Hippocampal formation (tissue), 2 donors: ENCODE results near the gene SLC2A1.
"Not testable (repeated sequence)": the region's sequence is repeated elsewhere in the genome, so short reads cannot be mapped to it uniquely, and the experiment has no call there.

Source experiments
- DNase-seq, 2 donors: peaks; one replicate each; lab custom pipeline; 2025; lab: John Stamatoyannopoulos, UW

Gene SLC2A1

DNA sequence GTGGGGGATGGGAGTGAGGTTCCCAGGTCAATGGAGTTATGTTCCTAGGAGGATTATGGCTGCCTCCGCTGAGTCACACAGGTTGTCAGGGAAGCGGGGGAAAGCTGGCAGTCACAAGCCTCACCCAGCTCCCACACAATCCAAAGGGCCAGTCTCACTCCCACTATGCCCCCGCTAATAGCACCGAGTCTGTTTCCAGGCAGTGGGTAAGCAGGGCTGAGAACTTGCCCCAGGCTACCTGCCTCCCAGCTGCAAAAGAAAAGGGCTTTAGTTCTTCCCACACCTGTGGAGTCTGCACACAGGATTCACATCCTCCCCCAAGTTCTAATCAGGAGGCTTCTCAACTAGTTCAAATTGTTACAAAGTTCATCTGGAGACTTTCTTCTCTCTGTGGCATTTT lies 58.7 kb downstream of the SLC2A1 start:
- not testable (repeated sequence) for DNase-seq

DNA sequence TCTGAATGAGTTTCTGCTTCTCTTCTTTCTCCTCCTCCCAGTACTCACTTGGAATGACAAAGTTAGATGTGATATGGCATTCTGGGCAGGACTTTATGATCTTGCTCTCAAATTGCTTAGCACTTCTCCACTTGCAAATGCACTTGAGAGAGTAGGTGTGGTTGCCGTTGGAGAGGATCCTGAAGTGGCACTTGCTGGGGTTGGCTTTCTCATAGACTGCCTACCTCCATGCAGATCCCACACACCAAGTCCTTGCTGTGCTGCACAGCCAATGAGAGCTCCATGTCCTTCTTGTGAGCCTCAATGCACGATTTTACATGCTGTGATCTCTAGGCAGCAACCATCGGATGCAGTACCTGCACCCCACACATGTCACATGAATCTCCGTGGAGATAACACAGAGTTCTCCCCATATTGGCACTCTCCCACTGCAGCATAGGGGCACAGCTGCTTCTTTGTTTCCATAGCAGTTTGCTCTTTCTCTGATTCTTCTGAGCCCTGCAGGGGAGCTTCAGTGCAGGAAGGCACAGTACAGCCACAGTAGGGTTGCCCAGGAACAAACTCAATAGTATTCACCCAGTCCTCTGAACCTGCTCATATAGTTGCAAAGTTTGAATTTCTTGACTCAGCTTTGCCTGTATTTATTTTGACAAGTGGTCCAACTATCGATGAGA lies 67.1 kb downstream of the SLC2A1 start:
- DNase-seq, result no peak

DNA sequence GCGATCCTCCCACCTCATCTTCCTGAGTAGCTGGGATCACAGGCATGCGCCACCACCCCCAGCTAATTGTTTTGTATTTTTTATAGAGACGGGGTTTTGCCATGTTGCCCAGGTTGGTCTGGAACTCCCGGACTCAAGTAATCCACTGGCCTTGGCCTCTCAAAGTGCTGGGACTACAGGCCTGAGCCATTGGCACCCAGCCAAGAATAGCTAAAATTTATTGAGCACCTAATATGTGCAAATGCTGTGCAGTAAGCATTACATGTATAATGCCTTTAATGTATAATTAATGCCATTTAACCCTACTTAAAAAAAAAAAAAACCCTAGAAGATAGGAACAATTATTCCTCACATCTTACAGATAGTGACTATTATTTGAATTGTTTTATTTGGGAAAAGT lies 69.4 kb downstream of the SLC2A1 start:
- no peak for DNase-seq

DNA sequence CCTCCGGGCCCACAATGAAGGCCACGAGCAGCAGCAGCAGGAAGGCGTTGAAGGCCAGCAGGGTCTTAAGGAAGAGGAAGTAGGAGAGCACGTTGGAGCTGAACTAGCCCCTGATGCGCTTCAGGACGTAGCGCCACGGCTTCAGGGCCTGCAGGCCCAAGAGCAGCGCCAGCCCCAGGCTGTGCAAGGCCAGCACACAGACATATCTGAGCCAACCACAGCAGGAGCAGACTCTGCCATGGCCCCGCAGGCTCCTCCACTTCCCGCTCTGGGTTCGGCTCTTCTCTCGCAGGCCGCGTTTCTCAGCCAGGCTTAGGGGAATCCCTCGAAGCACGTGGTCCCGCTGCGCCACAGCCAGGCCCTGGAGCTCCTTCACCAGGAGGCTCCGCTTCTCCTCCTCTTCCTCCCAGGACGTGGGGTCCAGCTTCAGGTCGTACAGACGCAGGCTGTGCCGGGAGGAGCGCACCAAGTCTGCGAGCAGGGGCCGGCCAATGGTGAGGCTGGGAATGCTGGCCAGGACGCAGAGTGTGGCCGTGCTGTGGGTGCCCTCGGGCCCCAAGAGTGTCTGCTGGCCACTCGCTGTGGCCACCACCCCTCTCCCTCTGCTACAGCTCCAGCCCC lies 70.5 kb downstream of the SLC2A1 start:
- no peak for DNase-seq

DNA sequence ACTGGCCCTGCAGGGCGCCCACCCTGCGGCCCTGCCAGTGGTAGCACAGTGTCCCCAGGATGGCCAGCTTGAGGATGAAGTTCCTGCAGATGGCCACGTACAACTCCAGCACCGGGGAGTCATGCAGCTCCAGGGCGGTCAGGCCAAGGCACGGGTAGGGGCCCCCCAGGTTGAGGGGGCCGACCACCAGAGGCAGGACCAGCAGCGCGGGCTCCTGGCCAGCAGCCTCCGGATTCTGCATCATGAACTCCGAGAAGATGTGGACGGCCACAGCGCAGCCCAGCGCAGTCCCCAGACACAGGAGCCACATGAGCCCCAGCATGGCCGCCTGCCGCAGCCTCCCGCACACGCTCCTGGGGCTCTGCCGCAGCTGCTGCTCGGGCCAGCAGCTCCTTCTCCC lies 71.3 kb downstream of the SLC2A1 start:
- no peak for DNase-seq

DNA sequence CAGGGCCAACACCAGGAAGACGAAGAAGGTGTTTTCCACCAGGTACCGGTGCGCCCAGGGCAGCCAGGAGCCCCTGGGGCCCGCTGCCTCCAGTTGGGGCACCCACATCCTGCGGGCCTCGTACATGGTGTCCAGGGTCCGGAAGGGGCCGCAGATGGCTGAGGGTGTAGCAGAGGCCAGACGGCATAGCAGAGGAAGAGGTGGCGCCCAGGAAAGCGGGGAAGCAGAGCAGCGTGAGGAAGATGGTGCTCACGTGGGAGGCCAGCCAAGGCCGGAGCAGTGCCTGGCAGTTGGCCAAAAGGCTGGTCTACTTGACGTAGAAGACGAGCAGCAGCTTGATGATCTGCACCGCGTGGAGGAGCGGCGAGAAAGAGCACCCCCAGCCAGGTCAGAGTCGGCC lies 71.9 kb downstream of the SLC2A1 start:
- no peak for DNase-seq

DNA sequence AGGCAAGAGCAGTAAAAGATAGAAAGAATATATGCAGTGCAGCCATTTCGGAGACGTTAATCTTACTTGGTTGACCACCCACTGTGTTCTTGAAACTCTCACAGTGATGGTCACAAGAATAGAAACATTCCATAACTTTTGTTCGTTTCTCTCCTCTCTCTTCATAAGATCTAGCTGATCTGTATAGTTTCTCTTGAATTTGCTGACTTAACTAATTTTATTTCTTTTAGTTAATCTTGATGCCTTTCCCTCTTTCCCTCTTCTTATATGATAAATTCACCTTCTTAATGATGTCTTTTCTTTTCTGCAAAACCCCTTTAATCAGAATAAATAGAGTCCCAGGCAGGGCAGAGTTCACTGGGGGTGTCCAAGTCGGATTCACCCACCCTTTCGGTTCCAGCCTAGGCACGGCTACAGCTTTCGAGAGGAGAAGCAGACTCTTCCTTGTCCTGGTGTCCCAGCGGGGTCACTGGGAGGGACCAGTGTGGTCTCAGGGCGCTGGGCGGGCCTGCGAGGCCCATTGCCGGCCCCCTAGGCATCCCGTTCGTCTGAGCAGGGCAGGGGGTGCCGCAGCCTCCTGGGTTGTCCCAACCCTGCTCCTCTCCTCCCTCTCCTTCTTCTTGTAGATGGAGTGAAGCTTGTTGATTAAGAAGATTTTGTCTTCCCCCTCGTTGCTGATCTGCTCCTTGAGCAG lies 72.5 kb downstream of the SLC2A1 start:
- no peak for DNase-seq

DNA sequence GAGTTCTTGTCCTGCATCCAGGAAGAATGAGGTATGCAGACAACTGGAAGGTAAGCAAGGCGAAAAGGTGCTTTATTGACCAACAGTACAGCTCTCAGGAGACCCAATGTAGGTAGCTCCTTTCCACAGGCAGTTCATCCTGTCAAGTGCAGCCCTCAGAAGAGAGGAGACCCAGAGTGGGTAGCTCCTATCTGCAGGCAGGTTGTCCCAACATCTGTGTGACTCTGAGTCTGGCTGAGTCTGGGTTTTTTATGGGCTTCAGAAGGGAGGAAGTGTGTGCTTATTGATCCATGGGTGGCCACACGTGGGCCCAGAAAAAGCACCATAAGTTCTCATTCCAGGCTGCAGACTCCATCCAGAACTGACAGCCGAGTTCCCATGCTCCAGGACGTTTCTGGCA lies 78.3 kb downstream of the SLC2A1 start:
- no peak for DNase-seq

DNA sequence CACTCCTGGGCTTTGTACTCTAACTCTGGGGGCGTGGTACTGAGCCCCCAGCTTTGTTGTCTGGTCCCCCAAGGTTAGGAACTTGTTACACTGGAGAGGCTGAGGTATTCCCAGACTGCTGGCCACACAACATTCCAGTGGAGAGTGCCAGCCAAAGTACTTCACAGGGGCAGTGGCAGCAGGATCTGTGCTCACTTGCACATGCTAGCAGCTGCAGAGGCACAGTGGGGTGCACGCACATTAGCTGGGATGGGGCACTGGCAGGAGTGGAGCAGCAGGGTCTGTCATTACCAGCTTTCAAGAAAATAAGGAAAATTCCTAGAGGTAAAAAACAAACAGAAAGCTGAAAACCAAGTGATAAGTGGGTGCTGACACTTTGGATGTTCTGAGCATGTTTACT lies 81.3 kb downstream of the SLC2A1 start:
- no peak for DNase-seq

DNA sequence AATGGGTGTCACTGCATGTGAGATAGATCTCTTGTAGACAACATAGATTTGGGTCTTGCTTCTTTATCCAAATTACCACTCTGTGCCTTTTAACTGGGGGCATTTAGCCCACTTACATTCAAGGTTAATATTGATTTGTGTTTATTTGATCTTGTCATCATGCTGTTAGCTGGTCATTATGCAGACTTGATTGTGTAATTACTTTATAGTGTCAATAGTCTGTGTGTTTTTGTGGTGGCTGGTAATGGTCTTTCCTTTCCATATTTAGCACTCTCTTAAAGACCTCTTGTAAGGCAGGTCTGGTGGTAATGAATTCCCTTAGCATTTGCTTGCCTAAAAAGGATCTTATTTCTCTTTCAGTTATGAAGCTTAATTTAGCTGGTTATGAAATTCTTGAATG lies 82.7 kb downstream of the SLC2A1 start:
- no peak for DNase-seq
